Measurements from ENCODE around the gene ZNF670.
A peak's percentile ranks its signal among the peaks of the same experiment; 100 is the strongest.
"Not testable (repeated sequence)": the region's sequence is repeated elsewhere in the genome, so short reads cannot be mapped to it uniquely, and the experiment has no call there.

The ZNF670 gene

GRCh38 chr1:247078258-247079140, at the start of gene ZNF670:
ZNF670 (minus strand) TSS chr1:247078811; CDS start chr1:247078596, 215 bp downstream.
- DNase-seq = peak; percentile 82

DNA sequence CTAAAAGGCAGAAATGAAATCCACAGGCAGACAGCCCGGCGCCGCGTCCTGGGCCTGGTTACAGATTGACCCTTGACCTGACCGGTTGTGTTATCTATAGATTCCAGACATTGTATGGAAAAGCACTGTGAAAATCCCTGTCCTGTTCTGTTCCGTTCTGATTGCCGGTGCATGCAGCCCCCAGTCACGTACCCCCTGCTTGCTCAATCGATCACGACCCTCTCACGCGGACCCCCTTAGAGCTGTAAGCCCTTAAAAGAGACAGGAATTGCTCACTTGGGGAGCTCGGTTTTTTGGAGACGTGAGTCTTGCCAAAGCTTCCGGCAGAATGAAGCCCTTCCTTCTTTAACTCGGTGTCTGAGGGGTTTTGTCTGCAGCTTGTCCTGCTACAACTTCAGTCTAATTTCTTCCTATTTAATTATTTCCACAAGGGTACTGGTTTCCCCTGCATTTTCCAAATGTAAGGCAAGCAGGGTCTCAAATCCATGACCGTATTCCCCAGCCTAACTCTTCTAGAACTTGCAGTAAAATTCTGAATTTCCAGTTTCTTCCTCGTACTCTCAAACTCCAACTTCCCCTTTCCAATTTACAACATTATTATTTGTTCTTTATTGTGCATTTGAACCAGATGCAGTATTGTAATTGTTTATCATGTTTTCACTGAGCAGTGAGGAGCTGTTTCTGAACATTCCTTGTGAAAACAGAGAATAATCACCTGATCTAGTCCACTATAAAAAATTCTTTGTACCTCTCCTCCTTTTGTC, 49.1 kb upstream of the ZNF670 start:
- DNase-seq = not testable (repeated sequence)

DNA sequence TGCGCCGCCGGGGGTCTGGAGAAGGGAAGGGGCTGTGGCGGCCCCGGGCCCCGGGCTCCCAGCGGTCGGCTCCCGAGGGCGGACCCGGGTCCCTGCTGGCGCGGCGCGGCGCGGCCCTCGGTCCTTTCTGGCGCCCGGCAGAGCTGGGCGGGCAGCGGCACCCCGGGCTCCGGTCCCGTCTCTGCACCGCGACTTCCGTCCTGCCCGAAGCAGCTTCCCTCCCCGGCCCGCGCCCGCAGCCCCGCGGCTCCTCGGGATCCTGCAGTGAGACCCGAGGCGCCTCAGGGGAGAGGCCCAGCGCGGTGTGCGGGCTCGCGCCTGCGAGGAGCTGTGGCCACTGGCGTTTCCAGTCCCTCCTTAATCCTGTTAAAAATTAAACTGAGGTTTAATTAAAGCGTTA, 48.0 kb upstream of the ZNF670 start:
- not testable (repeated sequence) for DNase-seq

DNA sequence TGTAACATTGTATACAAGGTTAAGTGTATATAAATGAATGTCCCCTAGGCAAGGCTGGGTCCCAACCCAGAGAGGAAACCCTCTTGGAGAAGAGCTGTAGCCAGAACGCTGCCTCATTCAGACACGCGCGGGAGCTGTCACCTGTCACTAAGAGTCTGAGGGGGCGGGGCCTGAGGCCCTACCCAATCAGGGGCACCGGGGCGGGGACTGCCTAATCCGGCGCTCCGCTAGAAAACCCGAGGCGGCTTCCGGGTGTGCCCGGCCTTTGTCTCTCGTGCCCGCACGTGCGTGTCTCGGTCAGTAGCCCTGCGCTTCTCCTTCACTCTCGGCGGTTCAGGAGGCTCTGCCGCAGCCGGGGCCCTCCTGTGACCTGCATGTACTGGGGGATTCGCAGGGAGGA, 47.6 kb upstream of the ZNF670 start:
- DNase-seq = not testable (repeated sequence)

GRCh38 chr1:247121382-247121781, 42.8 kb upstream of the ZNF670 start:
- DNase-seq = no peak

DNA sequence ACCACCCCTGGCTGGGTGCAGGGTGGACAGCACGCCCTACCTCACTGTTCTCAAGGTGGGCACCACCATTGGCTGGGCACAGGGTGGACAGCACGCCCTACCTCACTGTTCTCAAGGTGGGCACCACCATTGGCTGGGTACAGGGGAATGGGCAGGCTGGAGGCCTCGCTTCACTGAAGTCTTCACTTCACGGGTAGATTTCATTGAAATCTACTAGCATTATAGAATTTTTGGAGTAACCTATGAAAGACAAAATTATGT, 41.7 kb upstream of the ZNF670 start:
- DNase-seq = not testable (repeated sequence)

- no peak for DNase-seq
Measured at GRCh38 chr1:247119600-247120407, 41.2 kb upstream of the ZNF670 start.

DNA sequence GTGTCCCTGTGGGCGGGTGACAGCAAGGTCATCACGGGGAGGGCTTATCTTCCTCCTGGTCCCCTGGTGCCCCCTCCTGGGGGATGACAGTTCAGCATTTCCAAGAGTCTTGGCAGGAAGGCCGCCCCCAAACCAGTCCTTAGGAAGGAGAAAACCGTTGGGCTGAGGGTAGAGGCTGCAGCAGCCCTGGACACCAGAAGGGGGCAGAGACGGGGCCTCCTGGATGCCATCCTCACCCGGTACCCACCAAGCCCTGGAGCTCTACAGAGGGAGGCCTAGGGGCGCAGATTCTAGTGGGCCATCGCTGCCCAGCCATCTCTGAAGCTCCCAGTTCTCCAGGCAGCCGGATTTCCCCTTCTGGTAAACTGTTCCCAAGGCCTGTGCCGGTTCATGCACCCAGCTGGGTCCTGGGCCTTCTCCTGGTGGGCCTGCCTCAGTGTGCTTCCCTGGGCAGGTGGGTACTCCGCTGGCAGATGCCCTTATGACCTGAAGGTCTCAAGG, 40.4 kb upstream of the ZNF670 start:
- DNase-seq = no peak

GRCh38 chr1:247115545-247115944, 36.9 kb upstream of the ZNF670 start:
- DNase-seq = no peak

DNA sequence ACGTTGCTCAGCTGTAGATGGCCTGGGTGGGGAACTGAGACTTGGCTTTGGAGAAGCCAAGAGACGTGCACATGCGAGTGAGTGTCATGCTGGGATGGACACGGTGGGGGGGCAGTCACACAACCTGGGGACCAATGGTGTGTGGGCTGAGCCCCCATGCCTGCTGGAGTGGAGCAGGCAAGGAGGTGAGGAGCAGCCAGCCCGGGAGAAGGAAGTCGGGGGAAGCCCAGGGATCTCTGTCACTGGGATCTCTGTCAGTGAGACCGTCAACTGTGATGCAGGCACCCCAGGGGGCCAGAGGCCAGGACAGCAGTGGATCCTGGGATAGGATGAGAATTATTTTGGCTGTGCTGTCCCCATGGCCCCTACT, 36.5 kb upstream of the ZNF670 start:
- no peak for DNase-seq

GRCh38 chr1:247114351-247115140, 35.9 kb upstream of the ZNF670 start:
- DNase-seq = no peak

DNA sequence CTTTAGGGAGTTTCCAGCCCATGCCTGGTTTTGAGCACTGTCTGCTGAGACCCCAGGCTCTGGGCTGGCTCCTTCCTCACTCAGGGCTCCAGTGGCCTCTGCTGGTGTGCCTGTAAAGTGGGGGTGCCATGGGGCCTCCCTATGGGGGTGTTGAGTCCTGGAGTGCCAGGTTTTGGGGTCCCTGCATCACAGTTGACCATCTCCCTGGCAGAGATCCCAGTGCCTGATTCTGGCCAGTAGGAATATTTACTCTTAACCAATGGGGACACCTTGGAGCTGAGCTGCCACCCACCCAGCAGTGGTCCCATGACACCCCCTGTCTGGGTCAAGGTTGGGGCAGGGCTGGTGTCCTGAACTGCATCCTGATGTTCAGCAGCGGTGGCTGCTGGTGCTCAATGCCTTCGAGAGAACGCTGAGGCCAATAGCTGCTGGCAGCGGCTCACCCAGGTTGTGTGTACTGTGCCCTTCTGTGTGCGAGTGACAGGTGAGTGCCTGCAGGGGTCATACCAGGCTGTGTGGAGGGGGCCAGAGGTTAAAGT, 35.2 kb upstream of the ZNF670 start:
- DNase-seq = no peak

- no peak for DNase-seq
Measured at GRCh38 chr1:247113094-247113497, 34.5 kb upstream of the ZNF670 start.

- no peak for DNase-seq
Measured at GRCh38 chr1:247112479-247112781, 33.8 kb upstream of the ZNF670 start.

DNA sequence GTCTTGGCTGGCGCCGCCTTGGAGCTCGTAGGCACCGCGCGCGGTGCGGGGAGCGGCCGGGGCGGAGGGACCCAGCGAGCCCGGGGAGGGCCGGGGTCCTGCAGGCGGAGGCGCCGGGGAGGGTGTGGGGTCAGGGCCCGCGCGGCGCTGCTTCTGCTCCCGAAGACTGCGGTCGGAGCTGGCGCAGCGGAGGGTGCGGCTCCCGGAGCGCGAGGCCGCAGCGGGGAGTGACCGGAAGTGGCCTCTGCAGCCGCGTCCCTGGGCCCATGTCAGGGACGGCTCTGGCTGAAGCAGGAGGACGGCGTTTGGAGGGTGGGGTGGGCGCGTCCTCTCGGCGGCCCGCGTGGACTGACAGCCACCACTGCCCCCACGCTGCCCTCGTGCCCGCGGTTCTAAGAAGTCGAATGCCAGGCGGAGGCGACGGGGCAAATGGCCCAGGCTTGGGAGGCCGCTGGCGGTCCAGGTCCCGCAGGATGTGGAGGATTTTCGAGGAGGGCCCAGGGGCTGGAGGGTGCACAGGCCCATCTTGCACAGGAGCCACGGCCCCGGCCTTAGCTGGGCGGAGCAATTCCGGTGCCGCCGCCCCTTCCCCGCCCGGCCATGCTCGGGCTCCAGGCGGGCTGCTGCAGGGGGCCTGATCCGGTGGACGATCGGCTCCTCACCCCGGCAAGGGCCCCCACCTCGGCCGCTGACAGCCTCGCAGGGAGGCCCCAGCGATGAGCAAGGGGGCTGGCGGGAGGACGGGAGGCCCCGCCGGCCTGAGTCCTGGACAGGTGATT, 33.3 kb upstream of the ZNF670 start:
- DNase-seq = no peak

DNA sequence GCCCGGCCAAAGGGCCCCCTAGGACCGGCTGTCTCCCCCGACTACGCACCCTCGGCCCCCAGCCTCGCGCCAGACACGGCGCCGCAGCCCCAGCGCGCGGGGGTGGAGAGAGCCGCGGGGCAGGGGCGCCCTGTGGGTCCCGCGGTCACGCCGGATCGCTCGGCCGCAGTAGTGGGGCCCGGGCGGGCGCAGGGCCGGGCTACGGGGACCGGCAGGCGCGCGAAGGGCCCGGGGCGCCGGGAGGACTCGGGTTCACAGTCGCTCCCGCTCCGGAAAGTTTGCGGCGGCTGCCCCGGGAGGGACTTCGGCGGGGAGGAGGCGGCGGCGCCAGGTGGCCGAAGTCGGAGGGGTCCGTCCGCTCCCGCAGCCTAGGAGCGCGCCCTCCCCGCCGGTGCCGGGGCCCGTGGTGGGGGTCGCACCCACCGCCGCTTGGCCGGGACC, 32.7 kb upstream of the ZNF670 start:
- no peak for DNase-seq

GRCh38 chr1:247110627-247111258, 32.1 kb upstream of the ZNF670 start:
- no peak for DNase-seq

DNA sequence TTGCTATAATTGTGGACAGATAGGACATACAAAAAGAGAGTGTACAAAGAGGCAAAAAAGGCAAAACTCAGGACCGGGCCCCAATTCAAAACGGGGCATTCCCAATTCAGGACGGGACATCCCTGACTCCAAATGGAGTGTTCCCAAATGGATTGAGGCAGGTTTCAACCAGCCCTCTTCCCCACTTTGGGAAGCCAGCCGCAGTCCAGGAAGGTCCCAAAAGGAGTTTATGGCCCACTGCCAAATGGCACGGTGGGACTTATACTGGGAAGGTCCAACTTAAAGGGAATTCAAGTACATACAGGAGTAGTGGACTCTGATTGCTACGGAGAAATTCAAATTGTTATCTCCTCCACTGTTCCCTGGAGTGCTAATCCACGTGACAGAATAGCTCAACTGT, 29.1 kb upstream of the ZNF670 start:
- no peak for DNase-seq

GRCh38 chr1:247105966-247106365, 27.4 kb upstream of the ZNF670 start:
- DNase-seq = no peak

DNA sequence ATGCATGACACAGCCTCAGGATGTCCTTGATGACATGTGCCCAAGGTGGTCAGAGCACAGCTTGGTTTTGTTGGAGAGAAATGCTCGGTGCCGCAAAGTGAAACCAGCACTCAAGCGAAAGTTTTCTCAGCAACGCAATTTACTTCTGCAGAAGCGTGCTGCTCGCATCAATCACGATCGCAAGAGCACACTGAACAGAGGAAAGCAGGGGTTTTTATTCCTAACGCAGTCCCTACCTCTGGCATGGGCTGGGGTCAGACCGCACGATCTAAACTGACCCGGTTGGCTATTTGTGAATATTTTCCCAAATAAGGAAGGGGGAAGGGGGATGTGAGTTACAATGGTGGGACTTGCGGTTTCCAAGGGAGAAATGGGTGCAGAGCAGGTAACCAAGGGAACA, 26.4 kb upstream of the ZNF670 start:
- no peak for DNase-seq

Data from NCI-H524 treated with DMSO at 0.1 percent for 48 hours (cell line).